ENCODE measurements around the gene PIK3C2A.
A peak's percentile ranks its signal among the peaks of the same experiment; 100 is the strongest.
"Not testable (repeated sequence)": the region's sequence is repeated elsewhere in the genome, so short reads cannot be mapped to it uniquely, and the experiment has no call there.

PIK3C2A gene

DNA sequence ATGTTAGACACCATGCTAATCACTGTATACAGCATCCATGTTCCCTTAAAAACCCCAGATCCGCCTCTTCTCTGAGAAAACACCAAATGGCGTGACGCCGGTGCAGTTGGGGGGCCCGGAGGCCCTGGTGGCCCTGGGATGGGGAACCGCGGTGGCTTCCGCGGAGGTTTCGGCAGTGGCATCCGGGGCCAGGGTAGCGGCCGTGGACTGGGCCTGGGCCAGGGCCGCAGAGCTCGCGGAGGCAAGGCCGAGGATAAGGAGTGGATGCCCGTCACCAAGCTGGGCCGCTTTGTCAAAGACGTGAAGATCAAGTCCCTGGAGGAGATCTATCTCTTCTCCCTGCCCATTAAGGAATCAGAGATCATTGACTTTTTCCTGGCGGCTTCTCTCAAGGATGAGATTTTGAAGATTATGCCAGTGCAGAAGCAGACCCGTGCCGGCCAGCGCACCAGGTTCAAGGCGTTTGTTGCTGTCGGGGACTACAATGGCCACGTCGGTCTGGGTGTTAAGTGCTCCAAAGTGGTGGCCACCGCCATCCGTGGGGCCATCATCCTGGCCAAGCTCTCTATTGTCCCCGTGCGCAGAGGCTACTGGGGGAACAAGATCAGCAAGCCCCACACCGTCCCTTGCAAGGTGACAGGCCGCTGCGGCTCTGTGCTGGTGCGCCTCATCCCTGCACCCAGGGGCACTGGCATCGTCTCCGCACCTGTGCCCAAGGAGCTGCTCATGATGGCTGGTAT is 20.6 kb upstream of the PIK3C2A start:
- ATAC-seq (replicated peaks); H3K36me3 Mint-ChIP-seq; H3K4me3 Mint-ChIP-seq; DNase-seq; H3K27me3 Mint-ChIP-seq; H3K9me3 Mint-ChIP-seq; H3K27ac Mint-ChIP-seq: not testable (repeated sequence)
- peaks cover 12 to 35% of the 10 kb centered on the region in 2 donors for H3K4me1 Mint-ChIP-seq

DNA sequence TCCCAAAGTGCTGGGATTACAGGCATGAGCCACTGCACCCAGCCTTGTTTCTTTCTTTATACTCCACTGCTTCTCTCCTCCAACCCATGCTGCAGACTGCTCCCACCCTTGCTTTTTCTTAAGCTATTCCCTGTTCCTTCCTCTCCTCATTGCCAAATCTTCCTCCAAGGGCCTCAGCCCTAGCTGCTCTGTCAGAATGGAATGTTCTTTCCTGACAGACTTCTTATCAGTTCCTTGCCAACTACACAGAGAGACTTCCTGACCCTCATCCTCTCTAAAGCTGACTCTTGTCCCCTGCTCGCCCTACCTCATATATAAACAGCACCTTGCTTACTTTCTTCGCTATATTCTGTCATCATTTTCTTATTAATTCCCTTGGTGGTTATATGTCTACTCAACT is 16.9 kb upstream of the PIK3C2A start:
- DNase-seq (no peak), ATAC-seq (replicated peaks) (no peak)
- H3K36me3 Mint-ChIP-seq: peaks cover 2 to 5% of the 10 kb centered on the region in 2 donors
- peaks cover 2 to 6% of the 10 kb centered on the region in 2 donors for H3K4me1 Mint-ChIP-seq
- H3K27ac Mint-ChIP-seq: no peak overlapping the region
- H3K9me3 Mint-ChIP-seq: no peaks in the 10 kb centered on the region
- no peaks in the 10 kb centered on the region for H3K27me3 Mint-ChIP-seq
- H3K4me3 Mint-ChIP-seq: no peak overlapping the region

DNA sequence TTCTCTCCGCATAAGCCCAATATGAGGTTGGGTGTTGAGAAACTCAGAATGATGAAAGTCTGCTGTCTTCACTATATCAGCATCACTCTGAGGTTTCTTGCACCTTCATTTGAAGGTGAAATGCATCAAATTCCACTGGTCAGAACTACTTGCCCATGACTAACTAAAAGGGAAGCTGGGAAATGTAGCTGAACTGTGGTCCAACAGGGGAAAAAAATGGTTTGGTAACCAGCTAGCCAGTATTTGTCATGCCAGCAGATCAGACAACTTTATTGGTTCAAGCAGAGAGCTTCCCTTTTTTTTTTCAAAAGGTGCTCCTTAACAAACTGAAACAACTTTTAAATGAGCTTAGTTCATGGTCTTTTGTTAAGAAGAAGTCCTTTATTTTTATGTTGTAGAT is 14.2 kb upstream of the PIK3C2A start:
- Mint-ChIP-seq H3K9me3 (no peaks in the 10 kb centered on the region), H3K4me1 (peaks cover 2 to 5% of the 10 kb centered on the region in 2 donors), H3K27ac (no peak overlapping the region), H3K4me3 (no peak overlapping the region), H3K27me3 (no peaks in the 10 kb centered on the region), H3K36me3 (peaks cover under 1 to 2% of the 10 kb centered on the region in 2 donors)
- ATAC-seq (replicated peaks): no peak
- DNase-seq: no peak

DNA sequence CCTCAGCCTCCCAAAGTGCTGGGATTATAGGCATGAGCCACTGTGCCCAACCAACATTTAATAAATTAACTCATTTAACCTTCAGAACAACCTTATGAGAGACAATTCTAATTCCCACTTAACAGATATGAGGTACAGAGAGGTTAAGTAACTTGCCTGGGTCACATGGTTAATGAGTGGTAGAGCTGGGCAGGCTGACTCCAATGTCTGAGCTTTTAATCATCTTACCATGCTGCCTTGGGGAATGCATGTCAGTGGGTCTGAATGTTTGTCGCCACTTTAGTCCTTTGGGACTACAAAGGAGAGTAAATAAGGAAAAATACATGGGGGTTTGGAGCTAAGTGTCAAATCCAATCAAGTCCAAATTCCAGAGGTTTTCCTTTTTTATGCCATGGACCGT is 11.2 kb upstream of the PIK3C2A start:
- no peak for DNase-seq
- Mint-ChIP-seq H3K36me3 (peaks cover 3 to 8% of the 10 kb centered on the region in 2 donors), H3K4me3 (no peak overlapping the region), H3K4me1 (peaks cover 2 to 5% of the 10 kb centered on the region in 2 donors), H3K9me3 (no peaks in the 10 kb centered on the region), H3K27me3 (no peaks in the 10 kb centered on the region), H3K27ac (no peak overlapping the region)
- ATAC-seq (replicated peaks): no peak

DNA sequence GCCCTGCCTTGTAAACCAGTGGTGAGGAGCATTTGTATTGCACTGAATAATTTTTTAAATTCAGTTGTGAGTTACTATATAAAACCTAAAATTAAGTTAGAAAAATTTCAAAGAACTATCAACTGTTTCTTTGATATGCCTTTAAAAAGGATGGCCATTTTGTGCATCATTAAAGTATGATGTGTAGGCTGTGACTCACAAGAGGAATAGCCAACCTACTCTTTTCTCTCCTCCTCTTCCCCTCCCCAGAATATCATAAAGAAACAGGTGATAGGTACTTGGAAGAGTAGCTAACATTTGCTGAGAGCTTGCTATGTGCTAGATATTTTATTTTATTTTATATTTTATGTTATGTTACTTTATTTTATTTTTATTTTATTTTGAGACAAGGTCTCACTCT is 10.6 kb upstream of the PIK3C2A start:
- no peaks in the 10 kb centered on the region for H3K27me3 Mint-ChIP-seq
- peaks cover 2 to 5% of the 10 kb centered on the region in 2 donors for H3K4me1 Mint-ChIP-seq
- H3K36me3 Mint-ChIP-seq: peaks cover 8 to 14% of the 10 kb centered on the region in 2 donors
- H3K9me3 Mint-ChIP-seq: no peaks in the 10 kb centered on the region
- no peak for ATAC-seq (replicated peaks)
- no peak for DNase-seq
- H3K4me3 Mint-ChIP-seq: no peak overlapping the region
- H3K27ac Mint-ChIP-seq: no peak overlapping the region

DNA sequence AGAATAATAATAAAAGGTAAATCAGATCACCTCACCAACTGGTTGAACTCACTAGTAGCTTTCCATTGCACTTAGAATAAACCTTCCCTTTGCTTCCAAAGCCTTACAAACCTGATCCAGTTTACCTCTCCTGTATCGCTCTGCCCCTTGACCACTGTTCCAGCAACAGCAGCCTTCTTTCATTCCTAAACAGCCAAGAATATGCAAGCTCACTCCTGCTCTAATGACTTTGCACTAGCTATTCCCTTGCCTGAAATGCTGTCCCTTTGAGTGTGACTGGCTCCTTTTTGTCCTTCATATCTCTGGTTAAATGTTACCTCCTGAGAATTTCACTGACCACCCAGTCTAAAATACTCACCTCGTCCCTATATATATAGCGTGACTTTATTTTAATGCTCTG is 9.6 kb upstream of the PIK3C2A start:
- Mint-ChIP-seq H3K36me3 (peaks cover 8 to 20% of the 10 kb centered on the region in 2 donors), H3K9me3 (no peaks in the 10 kb centered on the region)

DNA sequence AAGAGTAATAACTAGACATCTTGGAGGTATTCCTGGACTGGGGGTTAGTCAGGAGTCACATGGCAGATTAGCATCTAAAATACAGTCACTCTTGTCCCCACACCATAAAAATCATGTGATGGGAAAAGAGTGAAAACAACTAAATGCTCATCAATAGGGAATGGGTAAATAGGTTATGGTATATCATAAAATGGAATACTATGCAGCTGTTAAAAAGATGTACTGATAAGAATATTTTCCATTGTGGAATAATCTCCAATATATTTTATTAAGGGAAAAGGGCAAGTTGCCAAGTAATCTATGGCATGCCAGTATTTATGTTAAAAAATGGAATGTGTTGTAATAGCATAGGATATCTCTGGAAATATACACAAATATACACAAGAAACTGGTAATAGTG is 6.6 kb upstream of the PIK3C2A start:
- Mint-ChIP-seq H3K27ac (no peak overlapping the region), H3K4me1 (peaks cover 8 to 15% of the 10 kb centered on the region in 2 donors), H3K27me3 (no peaks in the 10 kb centered on the region), H3K36me3 (peaks cover 8 to 20% of the 10 kb centered on the region in 2 donors), H3K9me3 (no peaks in the 10 kb centered on the region), H3K4me3 (no peak overlapping the region)
- ATAC-seq (replicated peaks): no peak
- DNase-seq: no peak

More for the DNA sequence above, 9.6 kb upstream of the PIK3C2A start:
- DNase-seq (no peak), ATAC-seq (replicated peaks) (no peak)
- Mint-ChIP-seq H3K4me1 (peaks cover 2 to 5% of the 10 kb centered on the region in 2 donors), H3K27ac (no peak overlapping the region), H3K27me3 (no peaks in the 10 kb centered on the region), H3K4me3 (no peak overlapping the region)

DNA sequence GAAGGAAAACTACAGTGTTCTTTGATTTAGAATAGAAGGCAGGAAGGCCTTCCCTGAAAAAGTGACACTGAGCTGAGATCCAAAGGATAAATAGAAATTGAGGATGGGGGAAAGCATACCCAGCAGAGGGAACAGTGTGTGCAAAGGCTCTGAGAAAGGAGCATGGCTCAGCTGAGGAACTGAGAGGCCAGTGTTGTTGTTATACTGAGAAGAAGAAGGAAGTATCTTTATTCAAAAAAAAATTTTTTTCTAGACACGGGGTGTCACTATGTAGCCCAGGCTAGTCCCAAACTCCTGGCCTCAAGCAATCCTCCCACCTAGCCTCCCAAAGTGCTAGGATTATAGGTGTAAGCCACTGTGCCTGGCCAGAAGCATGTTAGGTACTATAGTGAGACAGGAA is 3.5 kb upstream of the PIK3C2A start:
- Mint-ChIP-seq H3K4me3 (no peak overlapping the region), H3K27me3 (no peaks in the 10 kb centered on the region), H3K4me1 (peaks cover 25 to 34% of the 10 kb centered on the region in 2 donors), H3K36me3 (peaks cover 8 to 20% of the 10 kb centered on the region in 2 donors), H3K9me3 (no peaks in the 10 kb centered on the region), H3K27ac (no peak overlapping the region)
- DNase-seq (no peak), ATAC-seq (replicated peaks) (no peak)

DNA sequence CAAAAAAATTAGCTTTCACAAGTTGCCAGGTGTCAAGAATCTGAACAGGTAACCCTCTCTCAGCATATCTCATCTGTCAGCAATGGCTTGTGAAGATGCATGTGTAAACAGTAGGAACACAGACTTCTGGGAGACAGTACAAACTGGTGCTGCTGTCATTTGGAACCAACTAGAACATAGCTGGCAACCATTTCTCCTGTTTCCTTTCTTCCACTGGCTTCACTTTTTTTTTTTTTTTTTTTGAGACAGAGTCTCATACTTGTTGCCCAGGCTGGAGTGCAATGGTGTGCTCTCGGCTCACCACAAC is 2.1 kb upstream of the PIK3C2A start:
- H3K4me3 Mint-ChIP-seq: no peak overlapping the region
- ATAC-seq (replicated peaks) (no peak), DNase-seq (no peak)
- H3K27ac Mint-ChIP-seq: no peak overlapping the region
- H3K27me3 Mint-ChIP-seq: no peaks in the 10 kb centered on the region
- peaks cover 5 to 16% of the 10 kb centered on the region in 2 donors for H3K36me3 Mint-ChIP-seq
- H3K4me1 Mint-ChIP-seq: peaks cover 25 to 34% of the 10 kb centered on the region in 2 donors
- H3K9me3 Mint-ChIP-seq: no peaks in the 10 kb centered on the region

DNA sequence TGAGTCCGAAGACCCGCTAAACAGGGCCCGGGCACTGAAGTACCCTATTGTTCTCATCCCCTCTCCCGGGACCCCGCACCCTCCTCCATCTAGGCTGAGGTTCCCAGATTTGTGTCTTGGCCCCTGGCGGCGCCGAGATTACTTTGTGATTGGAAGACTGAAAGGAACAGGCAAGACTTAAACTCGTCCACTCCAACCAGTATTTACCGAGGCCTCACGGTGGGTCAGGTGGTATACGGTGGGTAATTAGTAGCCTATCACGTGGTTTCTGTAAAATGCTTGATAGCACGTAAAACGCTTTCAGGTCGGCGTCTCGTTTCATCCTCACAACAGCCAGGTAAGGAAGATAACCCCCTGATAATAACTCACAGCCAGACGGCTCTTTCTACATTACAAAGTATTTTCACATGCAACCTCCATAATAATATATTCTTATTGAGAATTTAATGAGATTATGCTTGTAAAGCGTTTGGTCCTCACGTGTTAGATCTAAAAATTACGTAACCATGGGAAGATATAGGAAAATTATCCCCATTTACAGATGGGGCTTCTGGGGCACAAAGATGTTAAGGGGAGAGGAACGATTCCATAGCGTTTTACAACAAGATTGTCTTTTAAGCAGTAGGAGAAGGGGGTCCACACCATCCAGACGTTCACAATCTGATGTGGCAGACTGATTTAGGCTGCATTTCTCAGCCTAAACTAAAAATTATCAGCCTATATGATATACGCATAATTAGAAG is 642 bp upstream of the PIK3C2A start:
- Mint-ChIP-seq H3K9me3 (no peaks in the 10 kb centered on the region), H3K4me1 (peaks cover 27 to 38% of the 10 kb centered on the region in 2 donors), H3K36me3 (peaks cover 0 to 9% of the 10 kb centered on the region in 2 donors), H3K27me3 (no peaks in the 10 kb centered on the region), H3K27ac (peak overlapping the region; percentile 99), H3K4me3 (peak overlapping the region; percentile 91 to 100)
- DNase-seq: peak; percentile 41
- ATAC-seq (replicated peaks): peak; percentile 80

DNA sequence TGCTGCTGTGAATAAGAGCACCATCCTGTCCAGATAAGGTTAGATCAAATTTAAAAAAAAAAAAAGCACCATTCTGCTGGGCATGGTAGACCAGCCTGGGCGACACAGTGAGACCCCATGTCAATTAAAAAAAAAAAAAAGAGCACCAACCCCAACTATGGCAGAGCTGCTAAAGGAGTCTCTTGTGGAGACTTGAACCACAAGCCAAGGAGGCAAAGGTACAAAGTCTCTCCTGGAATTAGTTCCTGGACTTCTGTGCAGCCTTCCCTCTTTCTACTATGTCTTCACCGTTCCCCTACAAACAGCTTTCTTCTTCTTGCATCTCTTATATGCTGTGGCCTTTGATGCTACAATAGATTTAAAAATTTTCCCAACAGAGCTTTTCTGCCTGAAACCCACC is 1.3 kb downstream of the PIK3C2A start:
- Mint-ChIP-seq H3K4me3 (peak overlapping the region; percentile 91 to 100), H3K27me3 (no peaks in the 10 kb centered on the region), H3K36me3 (peaks cover 0 to 8% of the 10 kb centered on the region in 2 donors), H3K27ac (peak overlapping the region; percentile 99), H3K9me3 (no peaks in the 10 kb centered on the region), H3K4me1 (peaks cover 27 to 38% of the 10 kb centered on the region in 2 donors)
- ATAC-seq (replicated peaks): no peak
- no peak for DNase-seq

DNA sequence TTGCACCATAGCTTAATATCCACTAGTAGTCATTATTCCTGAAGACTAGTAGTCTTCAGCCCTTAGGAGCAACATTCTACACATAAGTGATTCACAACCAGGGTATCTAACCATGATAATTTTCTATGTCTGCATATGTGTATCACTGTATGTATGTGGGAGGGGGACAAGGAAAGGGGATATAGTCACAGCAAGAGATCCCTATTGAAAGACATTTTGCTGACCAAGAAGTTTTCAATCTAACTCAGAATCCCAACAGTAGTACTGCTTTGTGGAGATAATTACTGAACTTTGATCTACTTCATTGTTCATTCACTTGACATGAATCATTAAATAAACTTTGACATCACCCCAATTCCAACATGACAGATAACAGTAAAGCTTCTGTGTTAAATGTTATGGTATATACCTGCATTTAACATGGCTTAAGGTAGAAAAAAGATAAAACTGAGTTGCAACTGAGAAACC is 10.3 kb downstream of the PIK3C2A start:
- Mint-ChIP-seq H3K36me3 (peaks cover 17 to 31% of the 10 kb centered on the region in 2 donors), H3K4me3 (no peak overlapping the region), H3K4me1 (peaks cover 12 to 24% of the 10 kb centered on the region in 2 donors), H3K9me3 (no peaks in the 10 kb centered on the region), H3K27me3 (no peaks in the 10 kb centered on the region), H3K27ac (peak overlapping the region; percentile 62)
- ATAC-seq (replicated peaks): no peak
- no peak for DNase-seq

DNA sequence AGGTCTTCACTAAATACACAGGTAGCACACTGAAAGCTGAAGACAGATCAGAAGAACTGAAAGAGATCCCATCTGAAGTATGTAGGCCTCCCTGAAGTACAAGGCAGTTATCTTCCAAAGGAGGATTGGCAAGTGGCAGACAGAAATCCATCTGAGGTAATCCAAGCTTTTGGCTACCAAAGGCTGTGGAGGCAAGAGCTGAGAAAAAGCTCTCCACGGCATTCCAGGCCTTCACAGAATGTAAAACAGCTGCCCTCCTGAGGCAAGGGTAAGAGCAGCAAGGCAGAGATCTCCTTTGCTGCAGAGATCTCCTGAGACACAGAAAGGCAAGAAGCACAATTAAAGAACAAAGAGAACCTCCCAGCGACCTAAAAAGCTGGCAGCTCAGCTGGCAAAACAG is 19.1 kb downstream of the PIK3C2A start:
- peaks cover 8 to 17% of the 10 kb centered on the region in 2 donors for H3K4me1 Mint-ChIP-seq
- ATAC-seq (replicated peaks) (no peak), DNase-seq (no peak)
- peaks cover 22 to 32% of the 10 kb centered on the region in 2 donors for H3K36me3 Mint-ChIP-seq
- H3K9me3 Mint-ChIP-seq: no peaks in the 10 kb centered on the region
- H3K27ac Mint-ChIP-seq: no peak overlapping the region
- H3K27me3 Mint-ChIP-seq: no peaks in the 10 kb centered on the region
- H3K4me3 Mint-ChIP-seq: no peak overlapping the region

DNA sequence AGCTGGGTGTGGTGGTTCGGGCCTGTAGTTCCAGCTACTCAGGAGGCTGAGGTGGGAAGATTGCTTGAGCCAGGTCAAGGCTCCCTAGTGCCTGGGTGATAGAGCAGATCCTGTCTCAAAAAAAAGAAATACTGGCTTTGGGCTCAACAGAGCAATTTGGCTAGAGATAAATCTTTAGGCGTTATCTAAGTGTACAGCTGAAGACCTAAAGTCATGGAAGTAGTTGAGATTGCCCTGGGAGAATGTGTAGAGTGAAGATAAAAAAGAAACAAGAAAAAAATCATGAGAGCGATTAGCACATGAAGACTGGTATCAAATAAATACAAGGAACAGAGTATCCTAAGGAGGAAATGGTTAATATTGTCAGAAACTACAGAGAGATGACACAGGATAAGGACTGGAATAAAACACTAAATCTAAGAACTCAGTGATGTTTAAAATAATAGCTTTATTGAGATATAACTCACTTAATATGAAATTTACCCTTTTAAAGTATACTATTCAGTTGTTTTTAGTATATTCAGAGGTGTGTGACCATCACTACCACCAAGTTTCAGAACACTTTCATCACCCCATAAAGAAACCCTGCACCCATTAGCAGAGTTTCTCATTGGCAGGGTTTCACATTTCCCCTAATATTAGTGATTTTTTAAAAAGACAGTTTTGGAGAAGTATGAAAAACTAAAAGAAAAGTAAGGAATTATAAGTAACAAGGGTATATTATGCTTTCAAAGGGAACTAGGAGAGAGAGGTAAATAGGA is 20.7 kb downstream of the PIK3C2A start:
- Mint-ChIP-seq H3K4me3 (no peak overlapping the region), H3K27me3 (no peaks in the 10 kb centered on the region), H3K36me3 (peaks cover 13 to 22% of the 10 kb centered on the region in 2 donors), H3K4me1 (peaks cover 8 to 17% of the 10 kb centered on the region in 2 donors), H3K27ac (no peak overlapping the region), H3K9me3 (no peaks in the 10 kb centered on the region)
- DNase-seq: no peak
- ATAC-seq (replicated peaks): no peak
